Measurements from ENCODE around the gene SOX10.
"Not testable (repeated sequence)": the region's sequence is repeated elsewhere in the genome, so short reads cannot be mapped to it uniquely, and the experiment has no call there.

SOX10 gene

GRCh38 chr22:37985751-37986281 is 1.5 kb upstream of the SOX10 start:
- no peak for DNase-seq (ENCODE audit: low read depth)

GRCh38 chr22:37985050-37985585 is 763 bp upstream of the SOX10 start:
- no peak for DNase-seq (ENCODE audit: low read depth)

- DNase-seq (ENCODE audit: low read depth): no peak
Observed at GRCh38 chr22:37982938-37983859, 1.2 kb downstream of the SOX10 start.

GRCh38 chr22:37982151-37982785 is 2.1 kb downstream of the SOX10 start:
- DNase-seq (ENCODE audit: low read depth): peak; percentile 7

- DNase-seq (ENCODE audit: low read depth): no peak
Observed at GRCh38 chr22:37981282-37982011, 2.9 kb downstream of the SOX10 start.

GRCh38 chr22:37979782-37980181 is 4.6 kb downstream of the SOX10 start:
- DNase-seq (ENCODE audit: low read depth): peak; percentile 46

GRCh38 chr22:37976547-37976946 is 7.8 kb downstream of the SOX10 start:
- no peak for DNase-seq (ENCODE audit: low read depth)

GRCh38 chr22:37976022-37976421 is 8.3 kb downstream of the SOX10 start:
- not testable (repeated sequence) for DNase-seq (ENCODE audit: low read depth)

GRCh38 chr22:37975153-37975552 is 9.2 kb downstream of the SOX10 start:
- no peak for DNase-seq (ENCODE audit: low read depth)

- DNase-seq (ENCODE audit: low read depth): no peak
Observed at GRCh38 chr22:37973271-37974170, 10.8 kb downstream of the SOX10 start.

GRCh38 chr22:37972527-37972926 is 11.8 kb downstream of the SOX10 start:
- DNase-seq (ENCODE audit: low read depth): peak; percentile 18

GRCh38 chr22:37971475-37972434 is 12.6 kb downstream of the SOX10 start:
- DNase-seq (ENCODE audit: low read depth): no peak

- no peak for DNase-seq (ENCODE audit: low read depth)
Observed at GRCh38 chr22:37970864-37971263, 13.5 kb downstream of the SOX10 start.

- DNase-seq (ENCODE audit: low read depth): no peak
Observed at GRCh38 chr22:37968452-37969251, 15.7 kb downstream of the SOX10 start.

GRCh38 chr22:37967637-37968451 is 16.5 kb downstream of the SOX10 start:
- DNase-seq (ENCODE audit: low read depth): no peak

- DNase-seq (ENCODE audit: low read depth): no peak
Observed at GRCh38 chr22:37967147-37967546, 17.2 kb downstream of the SOX10 start.

GRCh38 chr22:37965940-37966664 is 18.3 kb downstream of the SOX10 start:
- peak; percentile 42 for DNase-seq (ENCODE audit: low read depth)
